ENCODE results near the gene VPS8. TPM values are rescaled to one million over a fixed set of nuclear protein-coding genes. Genes with fewer than 3 reads are reported as not detected.

VPS8 gene
- 10 to 100 TPM; 40.1 to 78.0 TPM for total RNA-seq

GRCh38 chr3:184811999-184812661 is at the start of gene VPS8:
VPS8 (plus strand) TSS chr3:184812166; CDS start chr3:184824633, 12,467 bp downstream.
- TF ChIP-seq CTCF (IDR thresholded peaks at IDR 0.05): peak; percentile 56
- no peaks in the 10 kb centered on the region for H3K27me3 ChIP-seq (replicated peaks; ENCODE audit: insufficient read depth)
- peak within 1 kb of the TSS; percentile 87 for H3K4me3 ChIP-seq
- H3K4me1 ChIP-seq (ENCODE audit: control insufficient read depth in 1 of 2, low read depth in 2 of 2): peaks cover 7 to 8% of the 10 kb centered on the region in 2 donors
- DNase-seq (ENCODE audit: low spot score) (peak; percentile 87), ATAC-seq (ENCODE audit: insufficient number of reproducible peaks, low FRiP score, low read depth) (peak; percentile 92)
- peak within 1 kb of the TSS; percentile 34 to 47 for H3K27ac ChIP-seq
- no peaks in the 10 kb centered on the region for H3K9me3 ChIP-seq
- no peaks in the 10 kb centered on the region for H3K36me3 ChIP-seq

- ATAC-seq (ENCODE audit: insufficient number of reproducible peaks, low FRiP score, low read depth): no peak
These were observed 47.8 kb upstream of the VPS8 start for GRCh38 chr3:184764191-184764590.

DNA sequence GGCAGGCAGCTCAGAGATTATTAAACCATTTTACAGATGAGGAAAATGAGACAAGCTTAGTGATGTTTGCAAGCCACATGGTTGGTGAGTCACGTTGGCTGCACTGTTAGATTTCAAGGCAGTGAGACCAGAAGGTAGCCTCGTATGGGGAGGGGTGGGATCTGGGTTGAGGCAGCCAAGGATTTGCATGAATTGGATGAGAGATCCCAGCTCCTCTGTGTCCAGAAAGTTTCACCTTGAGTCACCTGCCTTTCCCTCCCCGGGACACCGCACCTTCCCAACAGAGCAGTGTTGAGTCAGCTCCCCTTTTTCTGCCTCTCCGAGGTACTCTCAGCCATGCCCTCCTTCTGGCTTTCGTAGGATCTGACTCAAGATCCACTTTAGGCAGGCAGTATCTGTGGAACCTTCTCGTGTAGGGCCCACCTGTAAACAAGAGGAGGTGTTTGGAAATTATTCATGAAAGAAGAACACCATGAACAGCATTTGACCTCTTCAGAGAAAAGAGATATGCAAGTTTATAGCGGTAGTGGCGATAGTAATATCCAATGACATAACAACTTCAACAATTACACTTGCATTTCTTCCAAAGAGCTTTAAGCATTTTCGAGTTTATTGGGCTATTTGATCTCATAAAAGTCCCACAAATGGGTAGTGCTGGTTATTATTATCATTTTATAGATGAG is 46.8 kb upstream of the VPS8 start:
- peaks cover 0 to 12% of the 10 kb centered on the region in 2 donors for H3K4me1 ChIP-seq (ENCODE audit: control insufficient read depth in 1 of 2, low read depth in 2 of 2)
- DNase-seq (ENCODE audit: low spot score) (no peak), ATAC-seq (ENCODE audit: insufficient number of reproducible peaks, low FRiP score, low read depth) (no peak)
- no peaks in the 10 kb centered on the region for H3K9me3 ChIP-seq
- H3K27ac ChIP-seq: no peak overlapping the region
- H3K27me3 ChIP-seq (replicated peaks; ENCODE audit: insufficient read depth): no peaks in the 10 kb centered on the region
- no peak for TF ChIP-seq CTCF (IDR thresholded peaks at IDR 0.05)
- H3K4me3 ChIP-seq: no peak overlapping the region
- no peaks in the 10 kb centered on the region for H3K36me3 ChIP-seq

More at GRCh38 chr3:184764191-184764590, 47.8 kb upstream of the VPS8 start:
- Histone ChIP-seq H3K27ac (no peak overlapping the region), H3K9me3 (no peaks in the 10 kb centered on the region), H3K27me3 (replicated peaks; ENCODE audit: insufficient read depth) (no peaks in the 10 kb centered on the region), H3K4me1 (ENCODE audit: control insufficient read depth in 1 of 2, low read depth in 2 of 2) (peaks cover 0 to 12% of the 10 kb centered on the region in 2 donors), H3K36me3 (no peaks in the 10 kb centered on the region), H3K4me3 (no peak overlapping the region)
- no peak for DNase-seq (ENCODE audit: low spot score)
- no peak for TF ChIP-seq CTCF (IDR thresholded peaks at IDR 0.05)

- no peaks in the 10 kb centered on the region for H3K27me3 ChIP-seq (replicated peaks; ENCODE audit: insufficient read depth)
- H3K9me3 ChIP-seq: no peaks in the 10 kb centered on the region
- ATAC-seq (ENCODE audit: insufficient number of reproducible peaks, low FRiP score, low read depth): no peak
- no peak for TF ChIP-seq CTCF (IDR thresholded peaks at IDR 0.05)
- H3K4me1 ChIP-seq (ENCODE audit: control insufficient read depth in 1 of 2, low read depth in 2 of 2): peaks cover 0 to 9% of the 10 kb centered on the region in 2 donors
- H3K4me3 ChIP-seq: no peak overlapping the region
- no peak for DNase-seq (ENCODE audit: low spot score)
- H3K36me3 ChIP-seq: no peaks in the 10 kb centered on the region
- no peak overlapping the region for H3K27ac ChIP-seq
These were observed 46.3 kb upstream of the VPS8 start for GRCh38 chr3:184765730-184766074.

DNA sequence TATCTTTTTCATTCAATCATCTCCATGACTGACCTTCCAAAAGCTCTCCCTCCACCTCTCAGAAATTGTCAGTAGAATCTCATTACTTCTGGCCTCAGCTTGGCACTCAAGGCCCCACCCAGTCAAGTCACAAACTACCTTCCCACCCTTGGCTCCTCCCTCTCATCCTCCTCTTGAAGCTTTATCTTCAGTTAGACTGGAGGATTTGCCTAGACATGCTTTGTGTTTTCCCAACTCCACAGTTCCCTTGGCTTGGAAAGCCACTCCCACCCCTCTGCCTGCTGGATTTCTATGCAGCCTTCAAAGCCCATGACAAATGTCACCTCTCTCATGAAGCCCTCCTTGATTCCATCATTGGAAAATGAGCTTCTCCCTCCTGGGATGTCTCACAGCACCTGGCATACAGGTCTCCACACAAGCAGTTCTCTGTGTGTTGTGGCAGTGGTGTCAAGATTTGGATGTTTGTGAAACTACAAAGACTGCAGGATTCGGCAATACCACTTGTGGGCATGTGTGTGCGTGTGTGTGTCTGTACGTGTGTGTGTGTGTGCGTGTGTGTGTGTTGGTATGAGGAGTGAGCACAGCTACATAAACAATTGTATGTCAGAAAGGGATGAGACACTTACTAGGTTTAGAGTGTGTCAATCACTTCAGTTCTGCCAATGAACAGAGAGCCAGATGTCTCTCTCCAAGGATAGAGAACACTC is 45.3 kb upstream of the VPS8 start:
- no peak for TF ChIP-seq CTCF (IDR thresholded peaks at IDR 0.05)
- no peaks in the 10 kb centered on the region for H3K27me3 ChIP-seq (replicated peaks; ENCODE audit: insufficient read depth)
- H3K27ac ChIP-seq: no peak overlapping the region
- H3K36me3 ChIP-seq: no peaks in the 10 kb centered on the region
- H3K9me3 ChIP-seq: no peaks in the 10 kb centered on the region
- H3K4me3 ChIP-seq: no peak overlapping the region
- DNase-seq (ENCODE audit: low spot score) (no peak), ATAC-seq (ENCODE audit: insufficient number of reproducible peaks, low FRiP score, low read depth) (no peak)
- no peaks in the 10 kb centered on the region for H3K4me1 ChIP-seq (ENCODE audit: control insufficient read depth in 1 of 2, low read depth in 2 of 2)

Data from thoracic aorta (tissue), 2 donors.